Activated CD4-positive, alpha-beta T cell treated with anti-CD3 and anti-CD28 coated beads, Interleukin-2, amount 50 U/mL, for 1 hour (primary cell): Measurements from ENCODE around the gene ASXL1.
"Not testable (repeated sequence)": the region's sequence is repeated elsewhere in the genome, so short reads cannot be mapped to it uniquely, and the experiment has no call there.

Experiments
- DNase-seq: peaks from one replicate; pipeline ENCODE4 v3.0.0-alpha.2; 2020

Gene ASXL1

GRCh38 chr20:32455171-32455900 is 97.2 kb downstream of the ASXL1 start:
- DNase-seq = no peak

GRCh38 chr20:32455901-32456701 is 98.0 kb downstream of the ASXL1 start:
- no peak for DNase-seq

- DNase-seq = peak; percentile 11
Measured at GRCh38 chr20:32456869-32457478, 98.8 kb downstream of the ASXL1 start.

DNA sequence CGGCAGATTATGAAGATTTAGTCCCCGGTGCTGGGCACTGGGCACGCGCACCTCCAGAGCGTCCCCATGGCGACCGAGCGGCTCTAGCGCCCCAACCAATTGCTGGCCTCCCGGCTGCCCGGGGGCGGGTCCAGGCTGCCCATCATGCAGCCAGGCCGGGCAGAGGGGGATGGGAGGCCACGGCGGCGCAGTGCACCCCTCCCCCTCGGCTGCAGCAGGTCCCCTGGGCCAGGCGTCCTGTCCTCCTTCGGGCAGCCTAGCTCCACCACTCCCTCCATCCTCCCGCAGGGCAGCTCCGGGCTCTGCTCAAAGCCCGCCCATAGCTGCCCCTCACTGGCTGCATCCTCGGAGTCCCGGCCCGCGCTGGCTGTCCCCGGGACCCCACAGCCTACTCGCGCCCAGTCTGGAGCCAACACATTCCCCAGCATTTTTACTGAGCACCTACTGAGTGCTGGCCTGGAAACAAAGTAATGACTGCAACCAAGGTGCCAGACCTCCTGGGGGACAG is 99.4 kb downstream of the ASXL1 start:
- DNase-seq = no peak

DNA sequence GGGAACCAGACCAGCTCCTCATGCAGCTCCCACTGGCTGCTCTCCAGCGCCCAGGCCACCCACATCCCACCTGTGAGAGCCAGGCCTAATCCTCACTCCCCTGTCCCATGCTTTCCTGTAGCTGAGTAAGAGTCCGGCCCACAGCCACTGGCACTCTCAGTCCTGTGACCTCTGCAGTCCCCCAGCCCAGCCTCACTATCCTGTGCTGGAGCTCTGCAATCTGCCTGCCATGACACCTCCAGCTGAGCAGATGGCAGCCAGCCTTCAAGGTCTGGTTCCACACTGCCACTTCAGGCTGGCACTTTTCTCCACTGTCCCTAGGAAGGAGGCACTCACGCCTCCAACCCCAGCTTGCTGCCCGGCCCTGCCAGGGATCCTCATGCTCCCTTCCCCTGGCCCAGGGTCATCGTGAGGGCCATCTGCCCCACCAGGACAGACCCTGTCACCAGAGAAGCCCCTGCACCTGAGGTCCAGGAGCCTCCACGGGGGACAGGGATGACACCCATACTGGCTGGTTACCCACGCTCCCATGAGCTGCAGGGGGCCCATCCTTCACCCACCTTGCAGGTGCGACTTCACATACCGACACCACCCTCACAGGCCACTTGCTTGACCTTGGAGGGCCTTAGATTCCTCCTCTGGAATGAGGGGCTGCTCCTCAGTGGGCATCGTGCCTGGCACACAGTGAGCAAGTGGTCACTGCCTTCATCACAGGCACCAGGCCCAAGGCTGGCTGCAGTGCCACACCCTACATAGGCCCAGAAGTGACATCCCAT is 100.1 kb downstream of the ASXL1 start:
- no peak for DNase-seq

DNA sequence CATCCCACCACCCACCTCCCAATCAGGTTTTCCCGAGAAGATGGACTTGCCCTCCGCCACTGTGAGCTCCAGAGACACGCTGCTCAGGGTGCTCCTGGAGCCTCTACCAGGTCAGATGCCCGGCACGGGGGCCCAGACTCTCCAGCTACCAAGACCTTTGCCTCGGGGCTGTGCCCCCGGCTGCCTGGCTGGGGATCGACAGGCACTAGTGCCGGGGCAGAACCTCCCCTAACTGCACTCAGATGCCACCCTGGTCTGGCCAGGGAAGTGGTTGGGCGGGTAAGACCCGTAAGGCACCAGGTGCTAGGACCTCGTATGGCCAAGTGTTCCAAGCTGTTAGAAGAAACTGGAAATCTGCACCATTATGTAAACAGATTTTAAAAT is 100.7 kb downstream of the ASXL1 start:
- DNase-seq = no peak

- no peak for DNase-seq
Measured at GRCh38 chr20:32460231-32460630, 102.1 kb downstream of the ASXL1 start.

DNA sequence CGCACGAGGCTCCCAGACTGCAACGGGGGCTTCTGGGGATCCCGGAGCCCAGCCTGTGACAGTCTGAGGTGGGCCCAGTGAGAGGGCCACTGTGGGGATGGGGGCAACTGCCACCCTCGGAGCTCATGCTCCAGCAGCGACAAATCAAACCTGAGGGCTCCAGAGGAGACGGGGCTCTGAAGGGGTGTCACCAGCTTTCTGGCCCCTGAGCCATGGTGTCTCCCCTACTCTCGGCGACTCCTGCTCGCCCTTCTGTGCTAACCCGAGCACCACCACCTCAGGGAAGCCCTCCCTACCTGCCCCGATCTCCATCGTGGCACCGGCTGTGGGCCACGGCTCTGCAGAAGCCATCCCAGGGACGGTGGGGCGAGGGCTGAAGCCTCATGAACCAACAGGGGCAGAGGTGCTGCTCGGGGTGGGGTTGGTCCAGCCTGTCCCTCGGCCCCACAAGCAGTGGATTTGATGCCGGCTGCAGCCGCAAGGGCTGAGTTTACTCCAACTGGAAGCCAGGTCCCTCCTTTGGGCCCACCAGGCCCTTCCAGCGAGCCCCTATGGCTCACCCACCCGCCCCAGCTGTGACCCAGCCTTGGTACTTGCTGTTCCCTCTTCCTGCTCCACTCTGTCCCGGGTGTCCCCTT is 102.7 kb downstream of the ASXL1 start:
- DNase-seq = no peak

GRCh38 chr20:32461836-32462600 is 103.9 kb downstream of the ASXL1 start:
- DNase-seq = no peak

- DNase-seq = no peak
Measured at GRCh38 chr20:32462900-32463641, 104.9 kb downstream of the ASXL1 start.

DNA sequence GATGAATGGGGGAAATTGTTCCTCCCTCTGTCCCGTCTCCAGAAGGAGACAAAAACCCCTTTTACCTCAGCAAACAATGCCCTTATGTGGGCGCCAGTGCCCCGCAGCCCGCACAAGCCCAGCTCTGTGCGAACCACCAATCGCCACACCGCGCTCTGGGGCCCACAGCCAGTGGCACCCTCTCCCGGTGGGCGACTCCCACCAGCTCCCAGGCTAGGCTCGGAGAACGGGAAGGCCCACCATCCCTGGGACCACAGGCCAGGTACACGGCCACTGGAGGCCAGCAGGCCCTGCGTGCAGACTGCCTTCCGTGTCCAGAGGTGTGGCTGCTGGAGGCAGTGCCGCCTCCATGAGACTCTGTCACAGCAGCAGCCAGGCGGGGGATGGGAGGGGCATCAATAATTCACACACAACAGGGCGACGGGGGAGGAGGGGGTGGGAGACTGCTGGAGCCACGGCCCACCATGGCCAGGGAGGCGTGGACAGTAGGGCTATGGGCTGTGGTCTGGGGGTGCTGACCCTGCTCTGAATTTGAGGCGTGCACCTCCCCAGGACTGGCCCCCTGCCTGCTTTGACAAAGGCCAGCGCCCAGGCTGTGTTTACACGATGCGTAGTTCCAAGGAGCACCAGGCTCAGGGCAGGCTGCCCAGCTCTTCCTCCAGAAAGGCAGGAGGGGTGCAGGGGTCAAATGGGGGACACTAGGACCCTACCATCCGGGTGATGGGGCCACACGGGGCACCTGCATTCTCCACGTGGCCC is 105.7 kb downstream of the ASXL1 start:
- DNase-seq = no peak

- no peak for DNase-seq
Measured at GRCh38 chr20:32464401-32465091, 106.4 kb downstream of the ASXL1 start.

- no peak for DNase-seq
Measured at GRCh38 chr20:32465092-32465900, 107.2 kb downstream of the ASXL1 start.

DNA sequence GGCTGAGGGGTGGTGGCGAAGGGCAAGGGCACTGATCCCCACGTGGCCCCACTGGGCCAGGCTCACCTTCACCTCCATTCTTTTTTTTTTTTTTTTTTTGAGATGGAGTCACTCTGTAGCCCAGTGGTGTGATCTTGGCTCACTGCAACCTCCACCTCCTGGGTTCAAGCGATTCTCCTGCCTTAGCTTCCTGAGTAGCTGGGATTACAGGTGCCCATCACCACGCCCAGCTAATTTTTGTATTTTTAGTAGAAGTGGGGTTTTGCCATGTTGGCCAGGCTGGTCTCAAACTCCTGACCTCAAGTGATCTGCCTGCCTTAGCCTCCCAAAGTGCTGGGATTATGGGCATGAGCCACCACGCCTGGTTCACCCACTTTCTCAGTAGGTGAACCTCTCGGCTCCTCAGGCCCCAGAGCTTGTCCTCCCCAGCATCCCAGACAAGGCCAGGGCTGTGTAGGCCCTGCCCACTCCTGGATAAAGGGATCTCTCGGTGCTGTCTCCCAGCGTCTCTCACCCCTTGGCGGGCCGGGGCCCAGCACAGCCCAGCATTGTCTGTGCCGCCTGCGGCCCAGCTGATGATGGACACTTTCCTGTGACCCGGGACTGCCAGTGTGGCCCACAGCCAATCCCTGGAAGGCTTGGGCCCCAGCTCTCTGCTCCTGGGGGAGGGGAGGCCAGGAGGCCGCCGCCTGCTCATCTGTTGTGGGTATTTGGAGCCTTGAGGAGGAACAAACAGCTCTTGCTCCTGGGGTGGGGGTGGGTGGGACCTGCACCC is 108.0 kb downstream of the ASXL1 start:
- DNase-seq = not testable (repeated sequence)

DNA sequence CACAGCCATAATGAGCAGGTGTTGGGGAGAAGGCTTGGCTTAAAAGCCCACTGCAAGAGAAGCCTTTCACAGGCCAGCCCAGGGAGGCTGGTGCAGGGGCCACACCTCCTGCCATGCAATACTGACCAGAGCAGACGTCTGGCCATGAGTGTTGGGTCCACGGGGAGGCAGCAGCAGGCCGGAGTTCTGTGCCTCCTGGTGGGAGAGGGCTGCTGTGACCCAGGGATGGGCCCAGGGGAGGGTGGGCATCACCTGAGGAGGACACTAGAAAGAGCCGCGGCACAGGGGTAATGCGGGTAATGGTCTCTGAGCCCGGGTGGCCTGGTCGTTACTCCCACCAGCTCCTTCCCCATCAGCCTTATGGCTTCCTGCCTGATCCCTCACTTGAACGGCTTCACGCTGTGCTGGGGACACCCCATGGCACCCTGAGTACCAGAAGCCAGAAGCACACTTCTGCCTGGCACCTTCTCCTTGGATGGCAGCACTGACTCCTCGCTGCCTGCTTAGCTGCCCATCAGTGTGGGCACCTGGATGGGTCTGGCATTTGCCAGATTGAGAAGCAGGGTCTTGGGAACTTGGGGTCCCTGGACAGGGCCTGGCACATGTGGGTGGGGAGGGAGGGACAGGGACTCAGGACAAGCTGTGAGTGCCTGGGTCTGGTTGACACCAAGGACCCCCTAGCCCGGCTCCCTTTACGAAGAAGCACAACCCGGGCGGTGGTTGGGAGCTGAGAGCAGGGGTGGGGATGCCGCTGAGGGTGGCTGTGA is 108.8 kb downstream of the ASXL1 start:
- DNase-seq = no peak

DNA sequence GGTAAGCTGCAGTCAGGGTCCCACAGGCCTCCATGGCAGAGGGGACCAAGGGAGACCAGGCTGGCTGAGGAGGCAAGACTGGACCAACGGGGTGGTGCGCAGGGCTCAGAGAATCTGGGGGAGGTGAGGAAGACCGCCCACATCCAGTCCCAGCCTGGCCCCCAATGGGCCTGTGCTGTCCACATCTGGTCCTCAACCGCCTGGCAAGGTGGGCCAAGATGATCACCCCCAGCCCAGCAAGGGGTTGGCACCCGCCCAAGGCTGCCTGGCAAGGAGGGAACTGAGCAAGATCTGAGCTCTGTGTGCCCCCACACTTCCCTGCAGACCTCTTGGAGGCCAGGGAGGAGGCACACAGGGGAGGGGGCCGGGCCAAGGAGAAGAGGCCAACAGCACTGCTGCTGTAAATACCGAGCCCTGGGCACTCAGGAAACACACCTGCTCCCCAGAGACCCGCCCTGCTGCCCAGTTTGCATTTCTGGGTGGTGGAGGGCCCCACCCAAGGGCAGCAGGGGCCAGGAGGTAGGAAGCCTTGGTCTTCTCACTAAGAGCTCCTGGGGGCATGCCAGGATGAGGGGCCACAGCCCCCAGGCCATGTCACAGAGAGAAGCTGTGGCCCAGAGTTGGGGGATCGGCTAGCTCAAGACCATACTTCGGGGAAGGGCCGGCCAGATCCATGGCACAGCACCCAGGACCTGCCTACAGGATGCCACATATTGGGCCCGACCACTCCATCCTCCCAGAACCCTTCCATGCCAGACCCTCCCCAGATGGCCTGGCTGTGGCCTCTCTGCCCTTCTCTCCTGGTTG is 109.6 kb downstream of the ASXL1 start:
- no peak for DNase-seq
